Erythroblast (primary cell): ENCODE results near the gene PPM1E.

Experiments
- GATA1 ChIP-seq: IDR thresholded peaks from 2 replicates; pipeline ENCODE4 v1.6.1; 2011; ENCODE audit warnings: low read depth, mild to moderate bottlenecking, control low read depth, low read length, moderate library complexity
- POLR2A ChIP-seq: IDR thresholded peaks from 2 replicates; pipeline ENCODE4 v1.6.1; 2011; ENCODE audit warnings: mild to moderate bottlenecking, low read length

- TF ChIP-seq POLR2A (no peak), GATA1 (no peak)
Measured at GRCh38 chr17:58806046-58806445, 50.4 kb downstream of the PPM1E start.
